ENCODE measurements around the gene KLHDC7A. TPM values are rescaled to one million over a fixed set of nuclear protein-coding genes. Genes with fewer than 3 reads are reported as not detected.

Gene KLHDC7A
- total and polyA plus RNA-seq, 2 of the 4 experiments (the other 2 are of a cell fraction), result not detected

GRCh38 chr1:18530587-18531502, 50.1 kb downstream of the KLHDC7A start:
- H3K4me1 ChIP-seq (ENCODE audit: control insufficient read depth, insufficient read depth, low read length), result no peaks in the 10 kb centered on the region
- no peak for DNase-seq
- no peaks in the 10 kb centered on the region for H4K20me1 ChIP-seq (ENCODE audit: insufficient read depth, low read length)
- no TSS peak for BruUV-seq (replicated peaks)
- H2AK9ac ChIP-seq (replicated peaks; ENCODE audit: low read depth, low read length, poor library complexity), result no peak overlapping the region
- H2BK120ac ChIP-seq (ENCODE audit: low read depth, low read length), result no peak overlapping the region
- no peak overlapping the region for H3K56ac ChIP-seq (ENCODE audit: extremely low read depth, insufficient read depth, low read length)
- H4K8ac ChIP-seq (ENCODE audit: low read depth in 2 of 2, low read length in 2 of 2), result no peak overlapping the region
- no peaks in the 10 kb centered on the region for H3K9me3 ChIP-seq (ENCODE audit: control insufficient read depth, insufficient read depth, low read length)
- H3K36me3 ChIP-seq (ENCODE audit: control insufficient read depth, insufficient read depth, low read length), result no peaks in the 10 kb centered on the region
- 11% methylated on average over 1 of the region's 6 CpGs; no CpG with 5 or more reads in 1 of the 2 experiments for WGBS, 2 experiments (ENCODE audit: extremely low coverage in 2 of 2, insufficient read length in 1 of 2)
- no peak overlapping the region for H2AK5ac ChIP-seq (ENCODE audit: low read depth, low read length)
- no peak overlapping the region for H4K5ac ChIP-seq (ENCODE audit: low read depth, low read length)
- H2BK5ac ChIP-seq (ENCODE audit: low read depth, low read length, poor library complexity, severe bottlenecking), result no peak overlapping the region
- H3K4me2 ChIP-seq (ENCODE audit: low read depth, low read length), result no peak overlapping the region
- H3K27ac ChIP-seq (ENCODE audit: insufficient read depth, low read length), result no peak overlapping the region
- no peaks in the 10 kb centered on the region for H3K27me3 ChIP-seq (ENCODE audit: control insufficient read depth, insufficient read depth, low read length)
- H3K9ac ChIP-seq (ENCODE audit: low read depth, low read length), result no peak overlapping the region
- H4K91ac ChIP-seq (ENCODE audit: insufficient read depth, low read depth, low read length), result no peak overlapping the region
- in situ Hi-C loops (cut with MboI; ENCODE audit: low sequenced_read_pairs) (no loop called here), intact Hi-C loops (cut with micrococcal nuclease) (no loop called here), dilution Hi-C loops (cut with HindIII; ENCODE audit: low sequenced_read_pairs, unreplicated experiment) (no loop called here)
- ChIA-PET CTCF (no interaction called here), POLR2A (ENCODE audit: unreplicated experiment) (no interaction called here)
- H3K14ac ChIP-seq (replicated peaks; ENCODE audit: low read depth, low read length), result no peak overlapping the region
- H3K9me1 ChIP-seq (ENCODE audit: insufficient read depth, low read length), result no peaks in the 10 kb centered on the region
- no peak overlapping the region for H2AFZ ChIP-seq (replicated peaks; ENCODE audit: low read length, poor library complexity)
- no peak overlapping the region for H3K18ac ChIP-seq (ENCODE audit: low read depth, low read length)
- H3K4ac ChIP-seq (ENCODE audit: low read depth, low read length), result no peak overlapping the region
- H2BK20ac ChIP-seq (ENCODE audit: low read depth, low read length), result no peak overlapping the region
- no peak overlapping the region for H3K4me3 ChIP-seq (ENCODE audit: insufficient read depth, low read depth, low read length)
- no peak for ATAC-seq (ENCODE audit: low read depth)
- H2BK15ac ChIP-seq (ENCODE audit: low read depth, low read length), result no peak overlapping the region
- H3K23ac ChIP-seq (ENCODE audit: low read depth, low read length), result no peak overlapping the region
- no peaks in the 10 kb centered on the region for H3K79me1 ChIP-seq (ENCODE audit: low read depth in 1 of 2, low read length in 2 of 2)
- TF ChIP-seq POLR2A (IDR thresholded peaks at IDR 0.05; ENCODE audit: low read depth, low read length), result no peak
- TF ChIP-seq RAD21 (IDR thresholded peaks at IDR 0.05; ENCODE audit: low read length), result no peak
- no peak for TF ChIP-seq USF2 (IDR thresholded peaks at IDR 0.05; ENCODE audit: low read depth, low read length)
- no peak for TF ChIP-seq NFE2L2 (IDR thresholded peaks at IDR 0.05; ENCODE audit: low read depth, low read length)
- no peak for TF ChIP-seq MXI1 (IDR thresholded peaks at IDR 0.05; ENCODE audit: borderline replicate concordance, low read depth, low read length)
- TF ChIP-seq CEBPB (IDR thresholded peaks at IDR 0.05; ENCODE audit: low read depth, low read length), result no peak
- no peak for TF ChIP-seq CTCF (conservative IDR thresholded peaks at IDR 0.05; ENCODE audit: low read depth, low read length)
- TF ChIP-seq MAZ (IDR thresholded peaks at IDR 0.05; ENCODE audit: borderline replicate concordance, low read depth, low read length), result no peak
- no peak for TF ChIP-seq CHD1 (IDR thresholded peaks at IDR 0.05; ENCODE audit: low read depth, low read length)
- no peak for TF ChIP-seq RFX5 (IDR thresholded peaks at IDR 0.05; ENCODE audit: low read depth, low read length)
- no peak for TF ChIP-seq SMC3 (IDR thresholded peaks at IDR 0.05; ENCODE audit: low read depth, low read length)
- TF ChIP-seq FOS (IDR thresholded peaks at IDR 0.05; ENCODE audit: low read depth, low read length), result no peak
- no peak for TF ChIP-seq ELK1 (IDR thresholded peaks at IDR 0.05; ENCODE audit: borderline replicate concordance, low read depth, low read length)
- no peak for TF ChIP-seq BHLHE40 (IDR thresholded peaks at IDR 0.05; ENCODE audit: low read depth, low read length)
- TF ChIP-seq RCOR1 (IDR thresholded peaks at IDR 0.05; ENCODE audit: insufficient replicate concordance, low read length), result no peak

Data from IMR-90 (cell line).